Endothelial cell of umbilical vein (primary cell): Measurements from ENCODE around the gene SLC25A24. TPM values are rescaled to one million over a fixed set of nuclear protein-coding genes. Genes with fewer than 3 reads are reported as not detected.

Source experiments
- BruUV-seq: library from RNA; stranded (reverse); fragments of 400-500 nt; replicated peaks from 2 replicates; lab custom pipeline; 2021; lab: Mats Ljungman, UMichigan
- CTCF ChIA-PET: fragments of 300-600, 350-600 bp; sonication (Branson Sonifier 250); formaldehyde crosslinking; loops from one replicate; lab custom pipeline; 2021; ENCODE audit warnings: antibody characterized with exemption, inconsistent platforms; lab: Charles Lee
- POLR2A ChIA-PET: fragments of 300-600, 350-600 bp; sonication (Branson Sonifier 250); formaldehyde crosslinking; loops from one replicate; lab custom pipeline; 2021; ENCODE audit warnings: antibody characterized with exemption, inconsistent platforms; lab: Charles Lee
- DNase-seq: peaks from one replicate; pipeline ENCODE4 v3.0.0-alpha.2; 2011; ENCODE audit warnings: low read depth, low spot score
- FAIRE-seq: peaks from 2 replicates; lab custom pipeline; 2011; peaks lifted over from hg19 to GRCh38; lab: Jason Lieb, UNC
- H2AFZ ChIP-seq: 2 replicates; pipeline ENCODE4 v1.6.0; 2012; ENCODE audit warnings: low read depth, low read length, control low read depth, inconsistent platforms
- H3K27ac ChIP-seq: 2 replicates; pipeline ENCODE4 v1.5.1; 2011; ENCODE audit warnings: low read depth, mild to moderate bottlenecking, control low read depth, low read length, moderate library complexity; ENCODE audit not compliant: insufficient read depth
- H3K27me3 ChIP-seq, 2 experiments: 2 replicates each; pipeline versions ENCODE4 v1.6.0 to v1.6.1; 2011; ENCODE audit warnings: low read length in 2 of 2, mixed read lengths in 1 of 2; ENCODE audit not compliant: control insufficient read depth in 2 of 2, insufficient read depth in 2 of 2
- H3K36me3 ChIP-seq, 2 experiments: 2 replicates in 1 of 2; 3 replicates in 1 of 2; pipeline ENCODE4 v1.5.1; 2011; ENCODE audit warnings: low read length in 2 of 2, mild to moderate bottlenecking in 1 of 2, moderate library complexity in 1 of 2; ENCODE audit not compliant: control insufficient read depth in 2 of 2, insufficient read depth in 2 of 2; ENCODE audit errors: extremely low read depth in 1 of 2
- H3K4me1 ChIP-seq: 3 replicates; pipeline ENCODE4 v1.5.1; 2011; ENCODE audit warnings: mild to moderate bottlenecking, low read length; ENCODE audit not compliant: control insufficient read depth, insufficient read depth; ENCODE audit errors: extremely low read depth
- H3K4me2 ChIP-seq: 2 replicates; pipeline ENCODE4 v1.6.1; 2011; ENCODE audit warnings: low read length, control low read depth, mixed read lengths; ENCODE audit not compliant: insufficient read depth
- H3K4me3 ChIP-seq, 3 experiments: fragments of 200-600 bp in 1 of 3; sonication (generic), shearing (Covaris generic) in 1 of 3; replicated peaks in 1 of 3; 2 replicates each; pipeline ENCODE4 v1.5.1; 2011 to 2016; ENCODE audit warnings: control low read depth in 3 of 3, low read length in 3 of 3, mild to moderate bottlenecking in 2 of 3, inconsistent platforms in 1 of 3, low read depth in 1 of 3, moderate library complexity in 1 of 3; ENCODE audit not compliant: insufficient read depth in 1 of 3
- H3K79me2 ChIP-seq: 2 replicates; pipeline ENCODE4 v1.6.0; 2012; ENCODE audit warnings: low read length, inconsistent platforms; ENCODE audit not compliant: control insufficient read depth, insufficient read depth
- H3K9ac ChIP-seq: replicated peaks from 2 replicates; pipeline ENCODE3; 2011; ENCODE audit warnings: low read length, control low read depth; ENCODE audit not compliant: insufficient read depth; ENCODE audit errors: extremely low read depth
- H3K9me1 ChIP-seq: replicated peaks from 3 replicates; pipeline ENCODE4 v1.6.0; 2011; ENCODE audit warnings: mild to moderate bottlenecking, low read length; ENCODE audit not compliant: control insufficient read depth, insufficient read depth; ENCODE audit errors: extremely low read depth
- H3K9me3 ChIP-seq: replicated peaks from 2 replicates; pipeline ENCODE4 v1.5.1; 2012; ENCODE audit warnings: low read length, inconsistent platforms; ENCODE audit not compliant: control insufficient read depth, insufficient read depth
- H4K20me1 ChIP-seq: replicated peaks from 2 replicates; pipeline ENCODE3; 2011; ENCODE audit warnings: mild to moderate bottlenecking, low read length; ENCODE audit not compliant: control insufficient read depth, insufficient read depth; ENCODE audit errors: extremely low read depth
- CTCF ChIP-seq, 2 donors: IDR thresholded peaks; 1 replicate in 1 of 2; 2 replicates in 1 of 2; pipeline ENCODE4 v1.5.1; 2011; ENCODE audit warnings: low read length in 2 of 2, mild to moderate bottlenecking in 2 of 2, moderate library complexity in 2 of 2, control low read depth in 1 of 2, inconsistent platforms in 1 of 2, low read depth in 1 of 2; ENCODE audit not compliant: insufficient read depth in 1 of 2; ENCODE audit errors: extremely low read depth in 1 of 2
- EZH2 ChIP-seq: IDR thresholded peaks from 2 replicates; pipeline ENCODE4 v1.6.1; 2012; ENCODE audit warnings: borderline replicate concordance, low read depth, mild to moderate bottlenecking, moderate library complexity, low read length, inconsistent platforms; ENCODE audit not compliant: severe bottlenecking
- FOS ChIP-seq: IDR thresholded peaks from 2 replicates; pipeline ENCODE4 v1.6.1; 2011; ENCODE audit warnings: mild to moderate bottlenecking, low read length, moderate library complexity, borderline replicate concordance; ENCODE audit not compliant: insufficient read depth
- GATA2 ChIP-seq: IDR thresholded peaks from 2 replicates; pipeline ENCODE4 v1.7.0; 2011; ENCODE audit warnings: low read depth, mild to moderate bottlenecking, moderate library complexity, mixed read lengths, low read length; ENCODE audit not compliant: insufficient read length, insufficient read depth
- JUN ChIP-seq: IDR thresholded peaks from 2 replicates; pipeline ENCODE4 v1.6.1; 2011; ENCODE audit warnings: borderline replicate concordance, low read depth; ENCODE audit not compliant: insufficient read length, insufficient read depth
- MAX ChIP-seq: IDR thresholded peaks from 2 replicates; pipeline ENCODE4 v1.6.1; 2011; ENCODE audit not compliant: insufficient read depth, insufficient read length
- MYC ChIP-seq: IDR thresholded peaks from one replicate; pipeline ENCODE4 v1.6.1; 2011; ENCODE audit warnings: mild to moderate bottlenecking, low read depth, low read length
- POLR2A ChIP-seq: IDR thresholded peaks from 2 replicates; pipeline ENCODE4 v1.6.1; 2012; ENCODE audit warnings: low read depth, mild to moderate bottlenecking, control low read depth, low read length
- POLR2AphosphoS5 ChIP-seq: IDR thresholded peaks from 2 replicates; pipeline ENCODE4 v1.6.1; 2012; ENCODE audit warnings: low read depth, mild to moderate bottlenecking, control low read depth, low read length, moderate library complexity; ENCODE audit not compliant: insufficient read depth
- dilution Hi-C: fragments of 300-500 bp; cut with MboI; formaldehyde crosslinking; loops from one replicate; pipeline ENCODE4 v1.15.0; 2019; ENCODE audit warnings: low sequenced_read_pairs; ENCODE audit not compliant: extremely low pct_ligation_motif_present
- intact Hi-C: fragments of 100-400 bp; cut with micrococcal nuclease; formaldehyde crosslinking; loops from one replicate; pipeline ENCODE4 v1.10.0; 2022
- polyA plus RNA-seq, 4 experiments: library from polyadenylated mRNA; depleted of rRNA in 3 of 4; stranded (reverse) in 3 of 4; unstranded in 1 of 4; fragments of >200 nt; gene quantifications; 2 replicates each; pipeline versions ENCODE4 v1.2.1 to v1.2.3, GENCODE V29; 2011 to 2012; ENCODE audit warnings: missing spikeins in 1 of 4
- total RNA-seq: library from RNA; stranded (reverse); gene quantifications from 2 replicates; pipeline ENCODE4 v1.2.3, GENCODE V29; 2021

The SLC25A24 gene
- total and polyA plus RNA-seq, 2 donors (not counting 3 experiments of a cell fraction or from before 2014, with no cell fraction given): 16.9 to 45.8 TPM

- no peaks in the 10 kb centered on the region for H3K9me3 ChIP-seq
- H2AFZ ChIP-seq: no peak overlapping the region
- intact Hi-C loops (no loop called here), dilution Hi-C loops (no loop called here)
- H3K4me1 ChIP-seq: peaks cover 3% of the 10 kb centered on the region
- ChIA-PET CTCF (interaction anchor here (1.0 kb wide), 2 partner anchors 9 to 428 kb away, joined by 3 read pairs; no protein-coding TSS in a partner anchor), POLR2A (no interaction called here)
- no TSS peak for BruUV-seq
- no peak overlapping the region for H3K4me2 ChIP-seq
- H3K27ac ChIP-seq: no peak overlapping the region
- no peak overlapping the region for H3K9ac ChIP-seq
- peaks cover 6 to 20% of the 10 kb centered on the region in 2 experiments for H3K27me3 ChIP-seq
- no peak for DNase-seq
- no peak overlapping the region for H3K4me3 ChIP-seq
- no peaks in the 10 kb centered on the region for H4K20me1 ChIP-seq
- no peak for FAIRE-seq
- TF ChIP-seq FOS: no peak
- no peak for TF ChIP-seq MYC
- TF ChIP-seq POLR2A: no peak
- TF ChIP-seq POLR2AphosphoS5: no peak
- TF ChIP-seq GATA2: no peak
- no peak for TF ChIP-seq CTCF (IDR thresholded peaks at IDR 0.05; ENCODE audit: extremely low read depth in 1 of 2, insufficient read depth in 1 of 2, low read depth in 1 of 2, low read length in 2 of 2)
- no peak for TF ChIP-seq MAX
- TF ChIP-seq JUN: no peak
- no peak for TF ChIP-seq EZH2
- H3K36me3 ChIP-seq: no peaks in the 10 kb centered on the region
- H3K9me1 ChIP-seq: no peaks in the 10 kb centered on the region
- no peaks in the 10 kb centered on the region for H3K79me2 ChIP-seq
These were observed 9.4 kb upstream of the SLC25A24 start for GRCh38 chr1:108209456-108210108.
